Thyroid gland (tissue), 4 donors: Measurements from ENCODE around the gene NAALADL2.

Source experiments
- CTCF ChIP-seq, 6 experiments: fragments of 200-600 bp in 3 of 6; fragments of 450-650 bp in 3 of 6; sonication (generic) in 3 of 6; IDR thresholded peaks; one replicate each; pipeline ENCODE4 v1.5.1; 2016 to 2019; ENCODE audit warnings: antibody characterized with exemption in 6 of 6, mild to moderate bottlenecking in 2 of 6, inconsistent platforms in 1 of 6, moderate library complexity in 1 of 6
- POLR2A ChIP-seq, 2 donors: fragments of 450-650 bp; IDR thresholded peaks; one replicate each; pipeline ENCODE4 v1.6.1; 2017; ENCODE audit warnings: antibody characterized with exemption in 2 of 2, mild to moderate bottlenecking in 2 of 2, moderate library complexity in 1 of 2

DNA sequence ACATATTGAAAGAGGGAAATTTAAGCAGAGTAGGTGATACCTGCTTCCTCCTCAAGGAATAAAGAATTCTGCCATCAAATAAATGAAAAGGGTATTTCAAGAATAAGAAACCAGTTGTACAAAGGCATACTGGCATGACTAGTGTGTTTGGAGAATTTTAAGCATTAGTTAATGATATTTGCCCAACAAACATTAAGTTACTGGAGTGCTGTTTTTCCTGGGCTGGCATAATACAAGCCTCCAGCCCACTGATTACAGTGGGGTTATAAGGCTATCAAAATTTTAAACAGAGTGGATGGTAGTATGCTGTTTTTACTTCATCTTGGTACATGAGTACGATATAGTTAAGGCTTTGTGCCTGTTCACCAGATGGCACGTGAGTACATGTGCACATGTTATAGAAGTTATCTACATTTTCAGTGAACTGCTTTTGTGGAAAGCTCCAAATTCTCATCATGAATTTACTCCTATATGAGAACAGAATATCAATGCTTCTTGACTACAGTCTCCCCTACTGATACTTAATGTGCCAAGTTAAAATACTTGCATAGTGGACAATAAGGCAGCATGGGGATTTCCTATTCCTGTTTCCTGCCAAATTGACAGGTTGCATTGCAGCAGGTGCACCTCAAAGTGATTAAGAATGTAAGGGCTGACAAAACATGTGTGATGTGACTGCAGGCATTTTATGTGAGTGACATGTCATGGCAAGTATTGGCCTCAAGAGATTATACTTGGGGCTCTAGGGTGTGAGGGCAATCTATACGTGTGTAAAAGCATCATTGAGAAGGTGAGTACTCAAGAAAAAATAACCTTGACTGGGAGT lies 14.9 kb downstream of the NAALADL2 start:
- TF ChIP-seq CTCF (IDR thresholded peaks at IDR 0.05) (no peak), POLR2A (IDR thresholded peaks at IDR 0.05) (no peak)
